Glutamatergic neuron (in vitro differentiated cells): ENCODE results near the gene NCBP2L. TPM values are rescaled to one million over a fixed set of nuclear protein-coding genes. Genes with fewer than 3 reads are reported as not detected.

Experiments
- DNase-seq: peaks from one replicate; pipeline ENCODE4 v3.0.0; 2022
- H3K27ac Mint-ChIP-seq: one replicate; pipeline ENCODE4 v1.8.0; 2020; ENCODE audit warnings: mild to moderate bottlenecking, mixed read lengths, inconsistent platforms; ENCODE audit not compliant: unreplicated experiment
- H3K27me3 Mint-ChIP-seq: one replicate; pipeline ENCODE4 v1.8.0; 2020; ENCODE audit warnings: mild to moderate bottlenecking, moderate library complexity, mixed read lengths, inconsistent platforms; ENCODE audit not compliant: unreplicated experiment
- H3K36me3 Mint-ChIP-seq: one replicate; pipeline ENCODE4 v1.8.0; 2020; ENCODE audit warnings: mild to moderate bottlenecking, mixed read lengths, inconsistent platforms; ENCODE audit not compliant: unreplicated experiment
- H3K4me1 Mint-ChIP-seq: one replicate; pipeline ENCODE4 v1.8.0; 2020; ENCODE audit warnings: mild to moderate bottlenecking, low read depth, mixed read lengths, inconsistent platforms; ENCODE audit not compliant: unreplicated experiment
- H3K4me3 Mint-ChIP-seq: one replicate; pipeline ENCODE4 v1.8.0; 2020; ENCODE audit warnings: mild to moderate bottlenecking, mixed read lengths, inconsistent platforms; ENCODE audit not compliant: unreplicated experiment
- H3K9me3 Mint-ChIP-seq: one replicate; pipeline ENCODE4 v1.8.0; 2020; ENCODE audit warnings: mild to moderate bottlenecking, moderate library complexity, mixed read lengths, inconsistent platforms; ENCODE audit not compliant: unreplicated experiment
- total RNA-seq: library from RNA; stranded (reverse); fragmentation: NEBNext Ultra II Directional; extraction: Animal tissue kit (Norgen Biotek cat#: 25700); gene quantifications from one replicate; pipeline ENCODE4 v1.2.1, GENCODE V29; 2021; ENCODE audit not compliant: unreplicated experiment
- TF ChIP-seq, protein P1 (sequence below): fragments of 200-600 bp; sonication (generic); IDR thresholded peaks from one replicate; pipeline ENCODE4 v1.5.0; 2021; ENCODE audit not compliant: partially characterized antibody, unreplicated experiment

The NCBP2L gene
- total RNA-seq, 1 donor from 2014 or later = not detected

- no peaks in the 10 kb centered on the region for H3K27me3 Mint-ChIP-seq
- TF ChIP-seq, protein P1, sequence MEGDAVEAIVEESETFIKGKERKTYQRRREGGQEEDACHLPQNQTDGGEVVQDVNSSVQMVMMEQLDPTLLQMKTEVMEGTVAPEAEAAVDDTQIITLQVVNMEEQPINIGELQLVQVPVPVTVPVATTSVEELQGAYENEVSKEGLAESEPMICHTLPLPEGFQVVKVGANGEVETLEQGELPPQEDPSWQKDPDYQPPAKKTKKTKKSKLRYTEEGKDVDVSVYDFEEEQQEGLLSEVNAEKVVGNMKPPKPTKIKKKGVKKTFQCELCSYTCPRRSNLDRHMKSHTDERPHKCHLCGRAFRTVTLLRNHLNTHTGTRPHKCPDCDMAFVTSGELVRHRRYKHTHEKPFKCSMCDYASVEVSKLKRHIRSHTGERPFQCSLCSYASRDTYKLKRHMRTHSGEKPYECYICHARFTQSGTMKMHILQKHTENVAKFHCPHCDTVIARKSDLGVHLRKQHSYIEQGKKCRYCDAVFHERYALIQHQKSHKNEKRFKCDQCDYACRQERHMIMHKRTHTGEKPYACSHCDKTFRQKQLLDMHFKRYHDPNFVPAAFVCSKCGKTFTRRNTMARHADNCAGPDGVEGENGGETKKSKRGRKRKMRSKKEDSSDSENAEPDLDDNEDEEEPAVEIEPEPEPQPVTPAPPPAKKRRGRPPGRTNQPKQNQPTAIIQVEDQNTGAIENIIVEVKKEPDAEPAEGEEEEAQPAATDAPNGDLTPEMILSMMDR = no peak
- H3K36me3 Mint-ChIP-seq = no peaks in the 10 kb centered on the region
- H3K27ac Mint-ChIP-seq = no peak overlapping the region
- DNase-seq = no peak
- no peaks in the 10 kb centered on the region for H3K4me1 Mint-ChIP-seq
- no peak overlapping the region for H3K4me3 Mint-ChIP-seq
- H3K9me3 Mint-ChIP-seq = no peaks in the 10 kb centered on the region
These were observed 12.5 kb upstream of the NCBP2L start for GRCh38 chrX:107764845-107765608.

DNA sequence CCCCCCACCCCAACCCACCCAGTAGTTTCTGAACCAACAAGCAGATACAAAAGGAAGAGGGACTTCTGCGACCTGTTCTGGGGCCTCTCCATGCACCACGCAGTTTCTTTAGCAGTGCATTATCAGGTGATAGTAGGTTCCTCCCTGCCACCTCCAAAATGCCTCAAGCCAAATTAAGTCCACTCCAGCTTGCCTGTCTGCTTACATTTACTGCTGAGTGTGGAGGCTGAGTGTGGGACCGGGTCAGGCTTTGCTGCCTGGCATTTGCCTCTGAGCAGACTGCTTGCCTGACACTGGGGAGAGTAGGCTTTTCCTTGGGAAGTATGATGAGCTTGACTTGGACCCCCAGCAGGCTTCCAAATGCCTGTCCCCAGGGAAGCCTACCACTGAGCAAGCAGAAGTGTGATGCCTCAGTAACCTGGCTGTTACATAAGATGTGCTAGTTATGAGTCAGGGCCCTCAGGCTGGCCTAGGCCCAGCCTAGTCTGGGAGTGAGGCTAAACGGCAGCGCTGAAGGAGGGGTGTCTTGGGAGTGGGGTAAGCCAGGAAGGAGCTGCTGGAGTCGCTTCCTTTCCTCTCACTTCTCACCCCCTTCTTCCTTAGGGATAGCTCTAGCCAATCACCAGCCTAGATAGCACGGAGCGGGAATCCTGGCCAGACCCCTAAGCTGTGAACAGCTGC is 10.9 kb upstream of the NCBP2L start:
- Mint-ChIP-seq H3K36me3 (no peaks in the 10 kb centered on the region), H3K9me3 (no peaks in the 10 kb centered on the region), H3K27me3 (no peaks in the 10 kb centered on the region), H3K4me3 (no peak overlapping the region), H3K27ac (no peak overlapping the region), H3K4me1 (no peaks in the 10 kb centered on the region)
- TF ChIP-seq, protein P1 = no peak
- DNase-seq = no peak

DNA sequence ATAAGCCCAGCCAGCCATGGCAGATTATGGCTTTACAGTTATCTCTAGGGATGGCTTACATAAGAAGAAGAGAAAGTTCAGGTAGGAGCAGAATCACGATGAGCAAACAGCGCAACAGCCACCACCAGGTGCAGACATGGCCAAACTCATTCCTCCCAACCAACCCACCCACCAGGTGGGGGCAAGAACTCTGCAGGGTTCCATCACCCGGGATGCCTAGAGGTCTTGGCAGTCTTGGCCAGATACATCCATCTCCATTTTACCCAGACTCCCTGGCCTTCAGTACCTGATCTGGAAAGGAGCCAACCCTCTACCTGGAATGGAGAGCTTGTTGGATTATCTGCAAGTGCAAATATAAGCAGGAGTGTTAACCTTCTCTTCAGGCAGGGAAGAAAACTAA is 9.5 kb upstream of the NCBP2L start:
- Mint-ChIP-seq H3K36me3 (no peaks in the 10 kb centered on the region), H3K9me3 (no peaks in the 10 kb centered on the region), H3K4me3 (no peak overlapping the region), H3K27me3 (no peaks in the 10 kb centered on the region), H3K4me1 (no peaks in the 10 kb centered on the region), H3K27ac (no peak overlapping the region)
- no peak for DNase-seq
- TF ChIP-seq, protein P1 = no peak

GRCh38 chrX:107769581-107770317 is 7.8 kb upstream of the NCBP2L start:
- no peak for DNase-seq
- no peaks in the 10 kb centered on the region for H3K36me3 Mint-ChIP-seq
- H3K27me3 Mint-ChIP-seq = no peaks in the 10 kb centered on the region
- H3K9me3 Mint-ChIP-seq = no peaks in the 10 kb centered on the region
- H3K27ac Mint-ChIP-seq = no peak overlapping the region
- H3K4me1 Mint-ChIP-seq = no peaks in the 10 kb centered on the region
- H3K4me3 Mint-ChIP-seq = no peak overlapping the region
- TF ChIP-seq, protein P1 = no peak
